GM18868 (cell line): ENCODE measurements around the gene UCMA.
A peak's percentile ranks its signal among the peaks of the same experiment; 100 is the strongest.

Experiments used
- ATAC-seq: cut with Tn5 transposase; IDR thresholded peaks from one replicate; pipeline ENCODE4 v1.9.1; 2021; ENCODE audit warnings: mild to moderate bottlenecking, moderate library complexity; ENCODE audit not compliant: unreplicated experiment

UCMA gene

GRCh38 chr10:13189961-13190360, 44.2 kb downstream of the UCMA start:
- ATAC-seq, result no peak

GRCh38 chr10:13188593-13188992, 45.6 kb downstream of the UCMA start:
- ATAC-seq, result no peak

GRCh38 chr10:13187135-13187534, 47.0 kb downstream of the UCMA start:
- no peak for ATAC-seq

GRCh38 chr10:13184730-13185514, 49.3 kb downstream of the UCMA start:
- ATAC-seq, result no peak

- ATAC-seq, result no peak
These were observed 49.9 kb downstream of the UCMA start for GRCh38 chr10:13184276-13184675.

GRCh38 chr10:13183625-13184024, 50.5 kb downstream of the UCMA start:
- no peak for ATAC-seq

GRCh38 chr10:13182424-13182823, 51.8 kb downstream of the UCMA start:
- ATAC-seq, result no peak

GRCh38 chr10:13180788-13181187, 53.4 kb downstream of the UCMA start:
- peak; percentile 69 for ATAC-seq

- no peak for ATAC-seq
These were observed 60.6 kb downstream of the UCMA start for GRCh38 chr10:13173616-13174015.
